T-helper 1 cell treated with Interleukin-12 subunit alpha and Interleukin-12 subunit beta and Interleukin-4 antibody, amounts not matched to agents 30 ng/mL and 1 ng/mL, for 36 hours (primary cell): ENCODE data around the gene OPTC. TPM values are rescaled to one million over a fixed set of nuclear protein-coding genes. Genes with fewer than 3 reads are reported as not detected.
"Not testable (repeated sequence)": the region's sequence is repeated elsewhere in the genome, so short reads cannot be mapped to it uniquely, and the experiment has no call there.

Experiments used
- intact Hi-C: fragments of 100-400 bp; cut with micrococcal nuclease; formaldehyde crosslinking; loops from one replicate; pipeline ENCODE4 v1.15.1; 2024
- total RNA-seq: library from RNA; stranded (reverse); gene quantifications from 2 replicates; pipeline ENCODE4 v1.2.3, GENCODE V29; 2022

Gene OPTC, protein sequence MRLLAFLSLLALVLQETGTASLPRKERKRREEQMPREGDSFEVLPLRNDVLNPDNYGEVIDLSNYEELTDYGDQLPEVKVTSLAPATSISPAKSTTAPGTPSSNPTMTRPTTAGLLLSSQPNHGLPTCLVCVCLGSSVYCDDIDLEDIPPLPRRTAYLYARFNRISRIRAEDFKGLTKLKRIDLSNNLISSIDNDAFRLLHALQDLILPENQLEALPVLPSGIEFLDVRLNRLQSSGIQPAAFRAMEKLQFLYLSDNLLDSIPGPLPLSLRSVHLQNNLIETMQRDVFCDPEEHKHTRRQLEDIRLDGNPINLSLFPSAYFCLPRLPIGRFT
- total RNA-seq: not detected in 2 replicates

GRCh38 chr1:203493901-203494300 is at the start of gene OPTC:
Gene OPTC (plus strand): TSS chr1:203494153. CDS start chr1:203496006, 1,853 bp downstream.
- intact Hi-C loops: no loop called here

- intact Hi-C loops: no loop called here
Measured at GRCh38 chr1:203444171-203444576, 49.8 kb upstream of the OPTC start.

DNA sequence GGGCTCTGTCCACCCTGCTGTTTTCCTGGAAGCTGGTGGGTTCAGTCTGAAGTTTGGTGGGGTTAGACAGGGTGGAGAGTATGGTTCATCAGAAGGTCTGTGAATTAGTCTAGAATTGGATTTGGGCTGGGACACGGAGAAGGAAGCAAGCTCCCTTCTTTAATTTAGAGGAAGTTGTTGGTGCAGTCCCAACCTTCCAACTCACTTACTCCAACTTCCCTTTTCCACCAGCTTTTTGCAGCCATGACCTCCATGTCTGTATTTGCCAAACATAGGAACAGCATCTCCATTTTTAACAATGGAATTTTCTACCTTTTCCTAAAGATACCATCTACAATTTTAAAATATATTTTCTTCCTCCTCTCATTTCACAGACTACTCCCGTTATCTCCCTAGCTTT is 46.8 kb upstream of the OPTC start:
- intact Hi-C loops: no loop called here

- intact Hi-C loops: not testable (repeated sequence)
Measured at GRCh38 chr1:203447598-203447997, 46.4 kb upstream of the OPTC start.

GRCh38 chr1:203448521-203449061 is 45.4 kb upstream of the OPTC start:
- intact Hi-C loops: no loop called here

DNA sequence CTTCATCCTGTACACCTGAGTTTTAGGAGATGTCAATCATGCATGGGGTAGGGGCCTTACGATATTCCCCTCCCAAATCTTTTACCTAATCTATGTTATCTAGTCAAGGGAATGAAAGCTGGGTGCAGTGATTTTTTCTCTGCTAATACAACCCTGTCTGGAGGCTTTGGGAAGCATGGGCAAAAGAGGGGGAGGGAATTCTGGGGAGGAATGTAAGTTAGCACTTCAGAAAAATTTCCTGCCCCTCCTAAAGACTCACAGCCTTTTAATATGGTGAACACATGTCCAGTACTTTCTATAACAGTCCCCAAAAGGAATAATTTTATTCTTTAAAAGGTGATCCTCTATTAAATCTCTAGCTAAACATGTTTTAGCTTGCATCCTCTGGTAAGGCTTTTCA is 44.0 kb upstream of the OPTC start:
- intact Hi-C loops: no loop called here

DNA sequence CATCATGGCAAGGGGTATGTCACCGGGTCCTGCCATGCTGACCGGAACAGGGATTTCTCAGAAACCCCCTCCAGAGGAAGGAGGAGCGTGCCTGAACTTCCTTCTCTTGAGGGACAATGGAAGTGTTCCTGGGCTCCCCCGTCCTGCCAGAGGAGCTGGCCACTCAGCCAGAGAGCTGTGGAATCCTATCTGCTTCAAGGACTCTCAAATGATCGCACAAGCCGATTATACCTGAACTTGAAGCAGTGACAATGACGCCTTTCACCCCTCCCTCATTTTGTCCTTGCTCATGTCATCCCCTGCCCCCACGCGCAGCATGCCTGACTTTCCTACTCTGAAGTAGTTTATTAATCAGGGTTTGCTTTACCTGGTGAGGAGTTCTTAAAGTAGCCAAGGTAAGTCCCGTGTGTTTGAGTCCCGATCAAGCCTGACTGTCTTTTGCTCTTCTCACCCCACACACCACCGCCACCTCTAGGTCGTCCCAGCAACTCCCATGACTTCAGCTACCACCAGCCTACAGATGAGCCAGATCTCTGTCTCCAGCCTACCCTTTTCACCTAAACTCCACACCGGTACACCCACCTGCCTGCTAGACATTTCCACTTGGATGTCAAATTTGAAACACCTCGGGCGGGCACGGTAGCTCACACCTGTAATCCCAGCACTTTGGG is 43.3 kb upstream of the OPTC start:
- intact Hi-C loops: no loop called here

GRCh38 chr1:203451836-203452784 is 41.8 kb upstream of the OPTC start:
- intact Hi-C loops: no loop called here

GRCh38 chr1:203453016-203453415 is 40.9 kb upstream of the OPTC start:
- intact Hi-C loops: no loop called here

DNA sequence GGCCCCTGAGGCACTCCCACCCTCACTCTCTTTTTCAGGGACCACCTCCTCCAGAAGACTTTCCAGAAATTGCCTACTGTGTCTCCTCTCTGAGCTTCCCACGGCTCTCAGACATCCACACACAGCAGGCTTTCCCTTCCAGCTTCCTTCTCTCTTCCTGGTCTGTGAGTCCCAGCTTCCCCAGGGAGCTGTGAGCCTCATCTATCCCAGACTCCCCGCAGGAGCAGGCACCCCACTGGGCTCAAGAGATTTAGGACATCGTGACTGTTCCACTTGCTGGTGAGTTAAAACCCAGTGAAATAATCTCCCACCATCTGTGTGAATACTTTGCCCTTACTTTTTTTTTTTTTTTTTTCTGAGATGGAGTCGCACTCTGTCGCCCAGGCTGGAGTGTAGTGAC is 40.3 kb upstream of the OPTC start:
- intact Hi-C loops: no loop called here

GRCh38 chr1:203454986-203455471 is 38.9 kb upstream of the OPTC start:
- intact Hi-C loops: no loop called here

GRCh38 chr1:203455706-203456105 is 38.2 kb upstream of the OPTC start:
- intact Hi-C loops: no loop called here

DNA sequence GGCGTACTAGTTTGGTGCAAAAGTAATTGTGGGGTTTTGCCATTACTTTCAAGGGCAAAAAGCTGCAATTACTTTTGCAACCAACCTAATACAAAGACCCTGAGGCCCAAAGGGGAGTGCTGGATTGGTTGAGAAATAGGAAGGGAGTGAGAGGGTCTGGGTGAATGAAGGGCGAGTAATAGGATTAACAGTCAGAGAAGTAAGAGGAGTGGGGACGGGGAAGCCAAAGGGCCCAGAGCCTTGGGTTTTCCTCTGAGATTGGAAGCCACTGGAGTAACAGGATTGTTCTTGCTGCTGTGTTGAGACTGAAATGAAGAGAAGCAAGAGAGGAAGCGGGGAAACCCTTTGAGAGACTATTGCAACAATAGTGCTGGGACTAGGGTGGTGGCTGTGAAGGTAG is 37.4 kb upstream of the OPTC start:
- intact Hi-C loops: no loop called here

GRCh38 chr1:203458078-203458477 is 35.9 kb upstream of the OPTC start:
- intact Hi-C loops: no loop called here

- intact Hi-C loops: no loop called here
Measured at GRCh38 chr1:203459671-203460201, 34.2 kb upstream of the OPTC start.

DNA sequence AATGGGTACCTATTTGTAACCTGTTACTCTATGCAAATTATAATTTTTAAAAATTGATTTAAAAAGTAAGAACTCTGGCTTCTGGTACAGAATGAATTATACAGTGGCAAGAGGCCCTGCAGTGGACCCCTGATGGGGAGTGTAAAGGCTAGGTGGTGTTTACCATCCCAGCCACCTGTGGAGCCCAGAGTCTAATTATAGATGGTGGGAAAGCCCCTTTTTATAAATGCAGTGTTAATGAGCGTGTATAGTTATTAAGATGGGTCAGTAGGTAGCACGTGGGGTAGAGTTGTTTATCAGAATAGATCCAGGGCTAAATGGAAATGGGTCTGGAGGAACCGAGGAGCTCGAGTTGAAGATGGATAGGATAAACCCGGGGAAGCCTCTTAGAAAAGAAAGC is 32.2 kb upstream of the OPTC start:
- intact Hi-C loops: no loop called here

- intact Hi-C loops: no loop called here
Measured at GRCh38 chr1:203462143-203462542, 31.8 kb upstream of the OPTC start.

- intact Hi-C loops: no loop called here
Measured at GRCh38 chr1:203462878-203463277, 31.1 kb upstream of the OPTC start.

DNA sequence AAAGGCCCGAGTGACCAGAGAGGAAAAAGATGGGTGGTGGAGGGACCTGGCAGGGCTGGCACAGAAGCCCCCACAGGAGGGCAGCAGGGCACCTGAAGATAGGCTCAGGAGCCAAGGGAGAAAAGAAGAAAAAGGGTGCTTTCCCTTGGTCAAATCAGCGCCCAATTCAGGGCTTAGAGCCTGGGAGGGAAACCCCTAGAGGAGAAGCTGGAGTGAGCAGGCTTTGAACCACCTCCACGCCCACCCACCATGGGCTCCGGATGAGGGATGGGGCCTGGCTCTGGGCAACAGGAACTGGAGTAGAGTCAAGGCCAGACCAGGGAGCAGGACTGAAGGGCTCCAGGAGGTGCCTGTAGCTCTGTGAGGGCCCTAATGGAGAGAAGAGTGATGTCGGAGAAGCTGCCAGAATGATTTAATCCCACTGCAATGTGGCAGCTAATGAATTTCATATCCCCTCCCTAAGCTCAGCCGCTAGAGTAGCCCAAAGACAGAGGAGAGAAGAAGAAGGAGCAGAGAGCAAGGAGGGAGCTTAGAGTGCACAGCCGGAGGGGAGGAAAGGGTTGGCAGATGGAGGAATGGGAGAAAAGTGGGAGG is 30.4 kb upstream of the OPTC start:
- intact Hi-C loops: no loop called here

DNA sequence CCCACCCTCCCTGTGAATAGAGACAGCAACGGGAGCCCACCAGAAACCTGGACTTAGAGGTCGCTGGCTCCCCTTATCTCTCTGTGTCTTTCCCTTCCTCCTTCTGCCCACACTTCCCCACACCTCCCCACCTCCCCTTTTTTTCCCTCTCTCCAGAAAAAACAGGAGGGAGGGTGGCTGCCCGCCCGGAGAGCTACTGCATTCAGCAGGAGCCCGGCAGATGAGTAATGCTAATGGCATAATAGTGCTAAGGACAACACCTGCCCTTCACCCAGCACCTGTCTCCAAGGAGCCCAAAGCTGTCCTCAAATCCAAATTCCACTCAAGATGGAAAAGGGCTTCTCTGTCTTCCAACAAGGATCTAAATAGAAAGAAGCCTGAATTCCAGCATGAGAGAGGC is 29.7 kb upstream of the OPTC start:
- intact Hi-C loops: no loop called here

GRCh38 chr1:203464743-203465142 is 29.2 kb upstream of the OPTC start:
- intact Hi-C loops: no loop called here
